ENCODE measurements around the gene POLR1A. TPM values are rescaled to one million over a fixed set of nuclear protein-coding genes. Genes with fewer than 3 reads are reported as not detected.

POLR1A gene
- total and polyA plus RNA-seq, 2 of the 13 experiments (the other 11 are each of a cell fraction or from before 2014, with no cell fraction given): 7.2 to 39.9 TPM

DNA sequence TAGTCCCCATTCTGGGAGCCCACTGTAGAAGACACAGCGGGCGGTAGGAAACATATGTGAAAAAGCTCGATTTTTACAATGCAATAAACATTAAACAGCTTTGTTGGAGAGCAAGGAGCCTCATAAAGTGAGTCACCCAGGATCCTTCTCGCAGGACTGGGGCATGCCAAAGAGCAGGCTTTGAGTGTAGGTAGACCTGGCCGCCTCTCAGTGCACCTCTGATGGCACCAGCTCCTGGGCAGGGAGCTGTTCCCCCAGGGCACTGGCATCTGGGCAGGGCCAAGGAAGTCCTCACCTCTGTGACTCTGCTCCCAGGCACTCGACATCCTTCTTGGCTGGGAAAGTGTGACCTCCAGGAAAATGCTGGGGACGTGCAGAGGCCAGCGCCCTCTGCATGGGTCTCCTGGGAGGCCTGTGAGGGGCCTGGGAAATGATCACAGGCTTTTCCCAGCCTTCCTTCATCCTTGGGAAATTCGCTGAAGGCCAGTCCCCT is 94.2 kb downstream of the POLR1A start:
- no peak overlapping the region for H3K4me2 ChIP-seq (ENCODE audit: low read depth, low read length)

More for the DNA sequence above, 94.2 kb downstream of the POLR1A start:
- H3K27ac ChIP-seq (ENCODE audit: extremely low read length, insufficient read depth, low read length): no peak overlapping the region
- H2AFZ ChIP-seq (ENCODE audit: low read length): no peak overlapping the region
- ChIA-PET CTCF (ENCODE audit: low intra/inter-chr PET ratio, low total read pairs) (no interaction called here), POLR2A (no interaction called here)
- in situ Hi-C loops (cut with HindIII; ENCODE audit: extremely low pct_ligation_motif_present, low pct_unique_long_range_greater_than_20kb): no loop called here
- no peak for DNase-seq (ENCODE audit: low spot score)
- intact Hi-C loops (cut with micrococcal nuclease; ENCODE audit: unreplicated experiment): no loop called here
- no peaks in the 10 kb centered on the region for H3K79me2 ChIP-seq (ENCODE audit: insufficient read depth, low read length)
- no peak overlapping the region for H3K9ac ChIP-seq (ENCODE audit: insufficient read depth, low read depth, low read length)
- H3K27me3 ChIP-seq (ENCODE audit: control insufficient read depth in 1 of 2, insufficient read depth in 2 of 2, low read length in 2 of 2): no peaks in the 10 kb centered on the region
- no peak overlapping the region for H3K4me3 ChIP-seq (replicated peaks in 1 of 3; ENCODE audit: insufficient read depth in 1 of 3, low read depth in 2 of 3, low read length in 3 of 3)
- WGBS (ENCODE audit: low lambda C conversion rate): 55% methylated on average over 9 of the region's 9 CpGs
- peak; percentile 25 for ATAC-seq
- H3K9me3 ChIP-seq (ENCODE audit: low read length): peaks cover 15% of the 10 kb centered on the region
- no TSS peak for BruUV-seq (replicated peaks)
- no peaks in the 10 kb centered on the region for H3K36me3 ChIP-seq (replicated peaks in 1 of 2; ENCODE audit: control insufficient read depth in 1 of 2, insufficient read depth in 2 of 2, low read length in 2 of 2)
- no peaks in the 10 kb centered on the region for H3K4me1 ChIP-seq (ENCODE audit: insufficient read depth, low read length)
- H4K20me1 ChIP-seq (ENCODE audit: insufficient read depth, low read length): no peaks in the 10 kb centered on the region
- TF ChIP-seq, protein P1, sequence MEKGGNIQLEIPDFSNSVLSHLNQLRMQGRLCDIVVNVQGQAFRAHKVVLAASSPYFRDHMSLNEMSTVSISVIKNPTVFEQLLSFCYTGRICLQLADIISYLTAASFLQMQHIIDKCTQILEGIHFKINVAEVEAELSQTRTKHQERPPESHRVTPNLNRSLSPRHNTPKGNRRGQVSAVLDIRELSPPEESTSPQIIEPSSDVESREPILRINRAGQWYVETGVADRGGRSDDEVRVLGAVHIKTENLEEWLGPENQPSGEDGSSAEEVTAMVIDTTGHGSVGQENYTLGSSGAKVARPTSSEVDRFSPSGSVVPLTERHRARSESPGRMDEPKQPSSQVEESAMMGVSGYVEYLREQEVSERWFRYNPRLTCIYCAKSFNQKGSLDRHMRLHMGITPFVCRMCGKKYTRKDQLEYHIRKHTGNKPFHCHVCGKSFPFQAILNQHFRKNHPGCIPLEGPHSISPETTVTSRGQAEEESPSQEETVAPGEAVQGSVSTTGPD (CRISPR knock-in tag; IDR thresholded peaks at IDR 0.05): no peak
- TF ChIP-seq KLF6 (CRISPR knock-in tag; IDR thresholded peaks at IDR 0.05) (no peak), MYC (CRISPR knock-in tag; IDR thresholded peaks at IDR 0.05; ENCODE audit: borderline replicate concordance) (no peak), ZNF704 (CRISPR knock-in tag; IDR thresholded peaks at IDR 0.05; ENCODE audit: borderline replicate concordance) (no peak), SRF (IDR thresholded peaks at IDR 0.05; ENCODE audit: low read depth, low read length) (no peak), ZSCAN29 (CRISPR knock-in tag; conservative IDR thresholded peaks at IDR 0.05) (no peak), NFKB2 (CRISPR knock-in tag; IDR thresholded peaks at IDR 0.05; ENCODE audit: borderline replicate concordance) (no peak), ZNF747 (CRISPR knock-in tag; IDR thresholded peaks at IDR 0.05; ENCODE audit: borderline replicate concordance) (no peak), PITX1 (CRISPR knock-in tag; IDR thresholded peaks at IDR 0.05) (no peak), ZBTB42 (CRISPR knock-in tag; IDR thresholded peaks at IDR 0.05) (no peak), ZSCAN12 (CRISPR knock-in tag; IDR thresholded peaks at IDR 0.05) (no peak), ZBTB46 (CRISPR knock-in tag; IDR thresholded peaks at IDR 0.05; ENCODE audit: borderline replicate concordance) (no peak), SIX1 (CRISPR knock-in tag; IDR thresholded peaks at IDR 0.05; ENCODE audit: borderline replicate concordance) (no peak), GLMP (CRISPR knock-in tag; IDR thresholded peaks at IDR 0.05; ENCODE audit: borderline replicate concordance) (no peak)
- TF ChIP-seq, protein P2, sequence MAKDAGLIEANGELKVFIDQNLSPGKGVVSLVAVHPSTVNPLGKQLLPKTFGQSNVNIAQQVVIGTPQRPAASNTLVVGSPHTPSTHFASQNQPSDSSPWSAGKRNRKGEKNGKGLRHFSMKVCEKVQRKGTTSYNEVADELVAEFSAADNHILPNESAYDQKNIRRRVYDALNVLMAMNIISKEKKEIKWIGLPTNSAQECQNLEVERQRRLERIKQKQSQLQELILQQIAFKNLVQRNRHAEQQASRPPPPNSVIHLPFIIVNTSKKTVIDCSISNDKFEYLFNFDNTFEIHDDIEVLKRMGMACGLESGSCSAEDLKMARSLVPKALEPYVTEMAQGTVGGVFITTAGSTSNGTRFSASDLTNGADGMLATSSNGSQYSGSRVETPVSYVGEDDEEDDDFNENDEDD (CRISPR knock-in tag; IDR thresholded peaks at IDR 0.05; ENCODE audit: borderline replicate concordance): no peak
- FAIRE-seq: no peak
